GM12872 (cell line): ENCODE measurements around the gene AGA.

Experiments
- CTCF ChIP-seq: IDR thresholded peaks from 3 replicates; pipeline ENCODE4 v1.5.1; 2011; ENCODE audit warnings: low read depth, mild to moderate bottlenecking, low read length, moderate library complexity; ENCODE audit not compliant: insufficient read depth

Gene AGA

GRCh38 chr4:177461606-177462005, 19.4 kb upstream of the AGA start:
- no peak for TF ChIP-seq CTCF

- no peak for TF ChIP-seq CTCF
Observed at GRCh38 chr4:177460460-177460859, 18.2 kb upstream of the AGA start.

GRCh38 chr4:177455561-177455970, 13.3 kb upstream of the AGA start:
- TF ChIP-seq CTCF: no peak

- no peak for TF ChIP-seq CTCF
Observed at GRCh38 chr4:177453116-177453515, 10.9 kb upstream of the AGA start.

- TF ChIP-seq CTCF: no peak
Observed at GRCh38 chr4:177451108-177451500, 8.9 kb upstream of the AGA start.

- TF ChIP-seq CTCF: no peak
Observed at GRCh38 chr4:177450426-177451107, 8.3 kb upstream of the AGA start.

- no peak for TF ChIP-seq CTCF
Observed at GRCh38 chr4:177448850-177449249, 6.6 kb upstream of the AGA start.
